ENCODE measurements around the gene CDH2.

The CDH2 gene

GRCh38 chr18:28125051-28125450 lies 51.9 kb downstream of the CDH2 start:
- DNase-seq (ENCODE audit: low read depth): no peak
- no peak overlapping the region for H3K4me3 ChIP-seq (ENCODE audit: low read depth, low read length)
- in situ Hi-C loops (cut with HindIII; ENCODE audit: low sequenced_read_pairs): no loop called here
- no peak for TF ChIP-seq CTCF (IDR thresholded peaks at IDR 0.05; ENCODE audit: low read depth, low read length, missing control alignments)

- peak; percentile 24 for DNase-seq (ENCODE audit: low read depth)
- no peak for TF ChIP-seq CTCF (IDR thresholded peaks at IDR 0.05; ENCODE audit: low read depth, low read length, missing control alignments)
- no peak overlapping the region for H3K4me3 ChIP-seq (ENCODE audit: low read depth, low read length)
- in situ Hi-C loops (cut with HindIII; ENCODE audit: low sequenced_read_pairs): no loop called here
Measured at GRCh38 chr18:28124131-28125029, 52.5 kb downstream of the CDH2 start.

- DNase-seq (ENCODE audit: low read depth): no peak
- no peak overlapping the region for H3K4me3 ChIP-seq (ENCODE audit: low read depth, low read length)
- in situ Hi-C loops (cut with HindIII; ENCODE audit: low sequenced_read_pairs): no loop called here
Measured at GRCh38 chr18:28123401-28124030, 53.4 kb downstream of the CDH2 start.

GRCh38 chr18:28120828-28121515 lies 56.0 kb downstream of the CDH2 start:
- in situ Hi-C loops (cut with HindIII; ENCODE audit: low sequenced_read_pairs): no loop called here
- TF ChIP-seq CTCF (IDR thresholded peaks at IDR 0.05; ENCODE audit: low read depth, low read length, missing control alignments): no peak
- DNase-seq (ENCODE audit: low read depth): no peak
- H3K4me3 ChIP-seq (ENCODE audit: low read depth, low read length): no peak overlapping the region

More at GRCh38 chr18:28123401-28124030, 53.4 kb downstream of the CDH2 start:
- no peak for TF ChIP-seq CTCF (IDR thresholded peaks at IDR 0.05; ENCODE audit: low read depth, low read length, missing control alignments)

GRCh38 chr18:28116461-28116860 lies 60.5 kb downstream of the CDH2 start:
- H3K4me3 ChIP-seq (ENCODE audit: low read depth, low read length): no peak overlapping the region
- TF ChIP-seq CTCF (IDR thresholded peaks at IDR 0.05; ENCODE audit: low read depth, low read length, missing control alignments): no peak
- no peak for DNase-seq (ENCODE audit: low read depth)
- in situ Hi-C loops (cut with HindIII; ENCODE audit: low sequenced_read_pairs): no loop called here

GRCh38 chr18:28115149-28115550 lies 61.8 kb downstream of the CDH2 start:
- peak; percentile 86 for DNase-seq (ENCODE audit: low read depth)
- no peak for TF ChIP-seq CTCF (IDR thresholded peaks at IDR 0.05; ENCODE audit: low read depth, low read length, missing control alignments)
- no peak overlapping the region for H3K4me3 ChIP-seq (ENCODE audit: low read depth, low read length)
- in situ Hi-C loops (cut with HindIII; ENCODE audit: low sequenced_read_pairs): no loop called here

Data from astrocyte of the cerebellum (primary cell).